ENCODE results near the gene SMG6.
A peak's percentile ranks its signal among the peaks of the same experiment; 100 is the strongest.

DNA sequence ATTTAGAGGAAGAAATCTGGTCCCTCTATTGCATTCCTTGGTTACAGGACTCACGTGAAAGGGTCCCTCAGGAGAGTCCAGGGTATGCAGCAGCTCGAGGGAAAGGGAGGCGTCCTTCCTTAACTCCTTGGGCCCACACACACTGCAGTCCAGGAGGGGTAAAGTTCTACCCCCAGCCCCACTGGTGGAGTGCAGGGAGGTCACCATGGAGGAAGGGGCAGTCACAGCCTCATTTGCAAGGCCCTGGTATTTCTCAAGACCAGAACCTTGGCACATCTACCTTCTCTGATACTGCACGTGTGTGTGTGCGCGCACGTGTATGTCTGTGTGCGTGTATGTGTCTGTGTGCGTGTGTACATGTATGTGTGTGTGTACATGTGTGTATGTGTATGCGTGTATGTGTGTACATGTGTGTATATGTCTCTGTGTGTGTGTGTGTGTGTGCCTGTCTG, 237.6 kb downstream of the SMG6 start:
- TF ChIP-seq EZH2phosphoT487 (IDR thresholded peaks at IDR 0.05; ENCODE audit: insufficient read depth, low read depth) (0 out of 2 replicates have a peak, but pooled peaks have one; percentile 40), EZH2 (IDR thresholded peaks at IDR 0.05; ENCODE audit: insufficient read depth, poor library complexity, severe bottlenecking) (no peak)
